ENCODE data around the gene PAX5.

The PAX5 gene

DNA sequence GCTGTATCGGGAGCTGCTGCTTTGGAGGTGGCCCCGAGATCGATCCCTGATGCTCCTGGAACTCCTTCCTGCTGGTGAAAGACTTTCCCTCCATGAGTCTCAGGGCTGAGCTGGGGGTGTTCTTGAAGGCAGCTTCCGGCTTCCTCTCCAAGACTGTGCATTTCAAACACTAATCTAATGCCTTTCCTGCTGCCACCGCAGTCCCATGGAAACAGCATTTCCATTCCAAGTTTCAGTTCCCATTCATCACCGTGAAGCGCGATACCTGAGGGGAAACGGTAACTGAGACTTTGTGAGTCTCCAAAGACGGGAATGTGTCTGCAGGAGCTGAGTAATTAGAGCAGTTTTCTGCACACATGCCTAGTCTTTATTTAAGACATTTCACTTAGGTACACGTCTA lies 230.1 kb downstream of the PAX5 start:
- DNase-seq (ENCODE audit: low spot score): no peak

DNA sequence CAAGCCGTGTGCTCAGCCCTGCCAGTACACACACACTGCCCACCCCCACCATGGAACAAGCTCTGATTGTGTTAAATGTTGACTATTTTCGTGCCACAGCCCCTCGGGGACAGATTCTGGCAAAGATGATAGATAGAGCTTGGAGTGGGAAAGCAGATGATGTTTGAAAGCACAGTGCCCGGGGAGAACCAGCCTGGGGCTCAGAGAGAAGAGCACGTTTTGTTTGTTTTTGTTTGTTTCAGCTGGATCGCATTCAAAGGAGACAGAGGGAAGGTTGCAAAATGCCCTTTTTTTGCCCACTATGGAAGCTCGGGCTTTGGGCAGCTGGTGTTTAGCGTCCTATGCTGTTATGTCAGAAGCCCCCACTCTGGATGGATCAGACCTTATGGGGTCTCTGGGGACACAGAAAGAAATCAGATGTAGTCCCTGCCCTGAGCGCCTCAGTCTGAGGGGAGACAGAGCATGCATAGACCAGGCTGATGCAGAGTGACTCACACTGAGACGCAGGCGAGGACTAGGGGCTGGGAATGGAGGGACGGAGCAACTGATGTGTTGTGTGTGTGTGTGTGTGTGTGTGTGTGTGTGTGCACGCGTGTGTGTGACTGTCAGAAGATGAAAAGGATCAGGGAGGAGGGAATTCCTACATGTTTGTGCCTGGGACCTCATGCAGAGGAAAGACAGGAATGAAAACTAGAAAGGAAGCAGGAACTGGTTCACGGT lies 231.7 kb downstream of the PAX5 start:
- DNase-seq (ENCODE audit: low spot score): no peak

DNA sequence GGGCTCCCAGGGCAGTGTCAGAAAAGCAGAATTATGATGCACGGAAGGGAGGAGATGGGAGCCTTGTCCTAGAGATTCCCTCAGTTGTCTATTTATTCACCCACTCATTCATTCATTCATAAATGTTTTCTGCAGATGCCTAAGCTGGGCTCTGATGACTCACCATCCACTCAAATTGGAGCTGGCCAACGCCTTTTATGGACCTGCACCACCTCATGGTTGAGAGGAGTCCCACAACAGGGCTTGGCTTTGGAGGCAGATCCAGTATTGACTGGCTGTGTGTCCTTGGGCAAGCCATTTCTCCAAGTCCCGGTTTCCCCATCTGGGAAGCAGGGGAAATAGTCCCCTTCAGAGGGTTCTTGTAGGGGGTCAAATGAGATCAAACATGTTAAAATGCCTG lies 233.6 kb downstream of the PAX5 start:
- no peak for DNase-seq (ENCODE audit: low spot score)

DNA sequence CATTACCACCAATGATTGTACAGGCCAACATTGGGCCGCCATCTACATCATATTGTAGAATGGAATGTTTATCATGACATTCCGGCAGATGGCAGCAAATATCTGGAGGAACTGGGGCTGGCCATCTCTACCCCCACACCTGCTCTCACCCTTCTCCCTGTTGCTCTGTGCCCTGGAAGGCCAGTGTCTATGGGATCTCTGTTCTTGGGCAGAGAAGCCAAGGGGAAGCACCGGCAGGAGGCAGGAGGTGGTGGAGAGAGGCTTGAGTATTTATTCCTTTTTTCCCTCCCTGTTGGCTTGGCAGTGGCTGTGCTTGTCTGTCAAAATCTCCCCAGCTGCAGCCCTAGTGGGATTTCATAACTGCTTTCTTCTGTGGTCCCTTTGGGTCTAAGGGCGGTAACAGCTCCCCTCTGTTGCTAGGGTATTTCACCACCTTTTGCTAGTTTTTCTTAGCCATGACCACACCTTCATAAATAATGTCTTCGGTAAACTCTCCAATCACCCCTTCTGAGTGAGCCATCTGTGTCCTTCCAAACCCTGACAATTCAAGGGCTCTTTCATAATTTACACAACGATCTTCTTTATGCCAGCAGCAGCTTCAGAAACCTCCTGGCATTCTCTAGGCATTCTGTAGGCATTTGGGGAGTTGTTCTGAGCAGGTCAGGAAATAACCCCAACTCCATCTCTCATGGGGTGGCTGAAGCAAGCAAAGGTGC lies 235.6 kb downstream of the PAX5 start:
- no peak for DNase-seq (ENCODE audit: low spot score)

DNA sequence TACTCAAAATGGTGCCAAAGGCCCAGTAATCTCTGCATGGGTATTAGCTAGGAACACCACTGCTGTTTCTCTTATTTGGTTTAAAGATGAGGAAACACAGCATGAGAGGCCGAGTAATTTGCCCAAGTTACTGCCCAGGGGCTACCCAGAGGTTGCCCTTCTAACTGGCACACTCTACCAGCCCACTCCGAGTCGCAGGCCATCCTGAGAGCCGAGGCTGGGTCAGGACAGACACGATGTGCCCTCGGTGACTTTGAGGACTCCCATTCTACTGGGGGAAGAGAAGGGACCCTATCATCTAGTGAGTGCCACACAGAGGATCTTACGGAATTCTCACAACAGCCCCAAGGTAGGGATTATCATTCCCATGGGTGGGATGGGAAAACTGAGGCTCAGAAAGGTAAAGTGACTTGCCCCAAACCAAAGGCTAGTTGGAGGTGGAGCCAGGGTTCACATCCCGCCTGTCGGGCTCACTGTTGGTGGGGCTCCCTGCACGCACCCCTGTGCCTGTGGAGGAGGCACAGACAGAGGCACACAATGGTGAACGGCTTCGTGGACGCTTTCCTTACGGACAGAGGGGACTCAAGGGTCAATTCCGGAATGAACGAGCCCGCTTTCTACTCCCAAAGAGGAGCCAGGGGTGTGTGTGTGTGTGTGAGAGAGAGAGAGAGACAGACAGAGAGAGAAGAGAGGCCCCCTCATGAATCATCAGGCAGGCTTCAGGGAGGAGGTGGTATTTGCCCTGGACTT lies 236.4 kb downstream of the PAX5 start:
- no peak for DNase-seq (ENCODE audit: low spot score)

DNA sequence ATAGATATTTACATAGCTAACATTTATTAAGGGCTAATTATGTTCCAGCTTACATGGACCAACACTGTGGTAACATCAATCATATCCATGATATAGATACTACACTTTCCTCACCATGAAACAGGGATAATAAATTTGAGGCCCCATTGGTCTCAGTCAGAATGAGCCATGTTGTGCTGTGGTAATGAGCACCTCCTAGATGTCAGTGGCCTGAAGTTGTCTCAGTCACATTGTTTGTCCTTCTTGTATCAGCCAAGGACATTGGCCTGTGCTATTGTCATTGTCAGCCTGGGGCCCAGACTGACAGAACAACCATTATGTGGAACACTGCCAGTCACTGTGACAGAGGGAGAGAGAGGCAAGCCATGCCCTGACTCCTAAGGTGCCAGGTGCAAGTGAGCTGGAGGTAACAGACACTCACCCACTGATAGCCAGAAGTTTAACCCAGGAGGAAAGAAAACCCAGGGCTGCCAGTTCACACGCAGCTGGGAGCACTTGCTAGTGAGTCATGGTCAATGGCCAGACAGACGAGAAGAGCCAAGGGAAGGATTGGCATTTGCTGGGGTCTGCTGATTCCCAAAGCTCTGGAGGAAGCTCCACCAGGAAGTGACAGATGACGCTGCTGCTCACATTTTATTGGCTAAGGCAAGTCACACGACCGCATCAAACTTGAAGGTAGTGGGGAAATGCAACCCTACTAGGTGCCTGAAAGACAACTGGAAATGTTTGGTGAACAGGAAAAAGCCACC lies 237.2 kb downstream of the PAX5 start:
- no peak for DNase-seq (ENCODE audit: low spot score)

DNA sequence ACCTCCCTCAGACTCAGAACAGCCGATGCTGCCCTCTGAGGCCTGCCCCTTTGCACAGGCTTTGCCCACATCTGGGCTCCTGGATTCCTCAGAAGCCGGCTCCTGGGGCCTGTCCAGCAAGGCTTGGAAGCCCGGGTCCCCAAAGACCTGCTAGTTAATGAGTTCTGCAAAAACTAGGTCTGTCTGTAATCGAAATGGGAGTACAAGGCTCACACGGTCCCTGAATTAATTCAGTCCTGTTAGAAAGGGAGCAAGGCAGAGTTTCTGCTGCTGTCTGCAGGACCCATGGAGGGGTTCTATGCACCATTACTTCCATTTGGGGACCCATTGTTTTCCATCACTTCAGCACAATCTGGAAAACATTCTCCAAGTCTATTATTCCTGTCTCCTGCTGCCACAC lies 239.6 kb downstream of the PAX5 start:
- no peak for DNase-seq (ENCODE audit: low spot score)

DNA sequence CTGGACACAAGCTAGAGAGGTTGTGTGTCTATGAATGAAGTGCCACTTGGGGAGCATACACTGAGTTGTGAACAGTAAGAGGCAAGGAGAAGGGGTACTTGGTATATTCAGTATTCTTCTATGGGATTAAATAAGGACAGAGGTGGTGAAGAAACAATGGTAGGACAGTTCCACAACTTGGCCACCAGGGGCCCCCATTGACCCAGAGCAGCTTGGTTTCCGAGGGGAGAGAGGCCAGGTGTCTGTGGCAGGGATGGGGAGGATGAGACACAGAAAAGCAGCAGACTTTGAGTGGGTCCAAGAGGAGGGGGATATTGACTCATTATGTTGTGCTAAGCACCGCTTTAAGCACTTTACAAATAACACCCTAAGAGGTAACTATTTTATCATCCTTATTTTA lies 240.8 kb downstream of the PAX5 start:
- no peak for DNase-seq (ENCODE audit: low spot score)

DNA sequence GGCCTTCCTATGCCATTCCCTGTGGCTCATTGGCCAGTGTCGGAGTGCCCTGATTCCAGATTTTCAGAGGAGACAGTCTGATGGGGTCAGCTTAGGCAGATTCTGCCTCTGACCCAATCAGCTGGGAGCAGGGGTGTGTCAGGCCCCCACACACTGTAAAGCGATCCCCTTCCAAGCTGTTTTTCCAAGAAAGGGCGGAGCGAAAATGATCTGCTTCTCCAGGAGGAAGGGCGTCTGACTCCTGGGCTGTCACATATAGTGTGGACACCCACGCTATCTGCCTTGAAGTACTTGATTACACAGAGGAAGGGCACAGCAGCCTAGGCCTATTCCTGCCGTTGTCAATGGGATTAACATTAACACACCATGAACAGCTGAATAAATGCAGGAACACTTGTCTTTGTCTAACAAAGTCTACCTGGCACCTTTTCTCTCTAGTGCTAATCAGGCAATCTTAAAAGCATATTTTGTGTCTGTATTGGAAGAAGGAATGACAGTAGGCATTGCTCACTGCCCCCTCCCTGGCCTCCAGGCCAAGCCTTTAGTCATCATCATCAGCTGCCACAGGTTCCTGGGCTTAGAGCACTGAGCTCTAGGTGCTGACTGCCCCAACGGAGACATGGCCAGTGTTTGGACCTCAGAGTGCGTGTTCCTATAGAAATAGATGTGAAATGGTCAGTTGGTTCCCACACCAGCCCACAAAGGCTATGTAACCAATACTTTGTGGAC lies 242.7 kb downstream of the PAX5 start:
- no peak for DNase-seq (ENCODE audit: low spot score)

DNA sequence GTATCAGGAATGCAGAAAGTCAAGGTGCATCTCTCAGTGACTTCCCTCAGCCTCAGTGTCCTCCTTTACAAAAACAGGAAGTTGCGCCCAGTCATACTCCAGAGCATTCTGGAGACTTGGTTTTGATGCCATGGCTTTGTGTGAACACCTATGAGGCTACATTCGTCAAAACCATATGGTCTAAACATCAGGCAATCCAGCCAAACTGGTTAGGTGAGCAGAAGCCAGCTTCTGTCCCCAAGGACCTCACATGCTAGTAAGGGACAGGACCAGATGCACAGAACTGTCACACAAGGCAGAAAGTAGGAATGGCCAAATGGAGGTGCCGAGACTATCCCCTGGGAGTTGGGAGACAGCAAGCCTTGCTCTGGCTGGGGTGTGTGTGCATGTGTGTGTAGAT lies 244.2 kb downstream of the PAX5 start:
- no peak for DNase-seq (ENCODE audit: low spot score)

DNA sequence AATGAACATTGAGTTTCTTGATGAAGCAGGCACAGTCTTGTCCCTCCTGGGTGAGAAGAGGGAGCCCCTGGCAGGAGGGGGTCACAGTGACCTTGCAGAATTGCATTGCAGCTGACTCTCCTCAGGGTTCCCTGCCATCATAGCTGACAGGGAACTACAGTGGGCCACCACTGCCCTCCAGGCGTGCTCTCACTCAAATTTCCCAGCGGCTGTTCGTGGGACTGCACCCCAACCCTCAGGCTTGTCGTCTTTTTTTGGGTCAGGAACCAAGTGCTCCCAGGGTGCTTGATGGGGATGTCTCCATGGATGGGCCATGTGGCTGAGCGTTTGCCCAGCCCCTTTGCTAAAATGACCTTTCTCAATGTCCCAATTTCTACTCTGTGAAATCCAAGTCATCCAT lies 245.5 kb downstream of the PAX5 start:
- DNase-seq (ENCODE audit: low spot score): no peak

DNA sequence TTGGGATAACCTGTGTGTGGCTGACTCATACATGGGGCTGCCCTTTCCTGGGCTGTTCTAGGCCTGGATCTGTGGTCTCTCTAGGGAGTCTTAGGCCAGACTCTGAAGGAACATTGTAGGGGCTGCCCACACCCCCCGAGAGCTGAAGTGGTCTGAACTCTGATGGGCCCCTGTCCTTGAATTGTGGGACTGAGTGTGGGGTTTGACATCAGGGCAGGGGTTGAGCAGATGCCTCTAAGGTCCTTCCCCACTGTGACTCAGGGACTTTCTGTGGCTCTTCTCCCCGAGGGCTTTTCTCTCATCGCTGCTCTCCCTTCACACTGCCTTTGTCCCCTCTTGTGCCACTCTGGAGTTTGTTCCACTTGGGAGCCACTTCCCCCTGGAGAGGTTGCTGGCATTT lies 246.4 kb downstream of the PAX5 start:
- no peak for DNase-seq (ENCODE audit: low spot score)
